HEK293 (cell line): ENCODE data around the gene TSNAX.
A peak's percentile ranks its signal among the peaks of the same experiment; 100 is the strongest.

ENCODE experiments used
- BCL11A ChIP-seq: fragments of 450-650 bp; formaldehyde crosslinking; IDR thresholded peaks from 2 replicates; pipeline ENCODE4 v1.5.1; 2016; ENCODE audit warnings: low read depth, missing biosample characterization, missing genetic modification characterization
- GLI2 ChIP-seq: fragments of 450-650 bp; formaldehyde crosslinking; IDR thresholded peaks from 2 replicates; pipeline ENCODE4; 2017; ENCODE audit warnings: missing biosample characterization, missing genetic modification characterization, low read depth, borderline replicate concordance
- IKZF3 ChIP-seq: fragments of 450-650 bp; IDR thresholded peaks from 2 replicates; pipeline ENCODE4 v1.5.0; 2018; ENCODE audit warnings: missing biosample characterization, mild to moderate bottlenecking, missing genetic modification characterization, moderate library complexity
- SALL2 ChIP-seq: fragments of 450-650 bp; formaldehyde crosslinking; IDR thresholded peaks from 2 replicates; pipeline ENCODE4 v1.5.0; 2017; ENCODE audit warnings: missing biosample characterization, mild to moderate bottlenecking, missing genetic modification characterization, borderline replicate concordance
- TCF7L2 ChIP-seq: IDR thresholded peaks from 2 replicates; pipeline ENCODE4 v1.6.1; 2011; ENCODE audit warnings: low read depth, mild to moderate bottlenecking, inconsistent platforms, low read length, moderate library complexity, borderline replicate concordance
- YY1 ChIP-seq: fragments of 450-650 bp; formaldehyde crosslinking; IDR thresholded peaks from 2 replicates; pipeline ENCODE4 v1.5.1; 2018; ENCODE audit warnings: missing biosample characterization, missing genetic modification characterization
- ZBTB48 ChIP-seq: fragments of 450-650 bp; formaldehyde crosslinking; IDR thresholded peaks from 2 replicates; pipeline ENCODE4 v1.5.1; 2016; ENCODE audit warnings: missing biosample characterization, missing genetic modification characterization
- ZBTB8A ChIP-seq: fragments of 450-650 bp; formaldehyde crosslinking; IDR thresholded peaks from 2 replicates; pipeline ENCODE4 v1.5.1; 2016; ENCODE audit warnings: missing biosample characterization, missing genetic modification characterization
- ZNF121 ChIP-seq: fragments of 450-650 bp; formaldehyde crosslinking; IDR thresholded peaks from 2 replicates; pipeline ENCODE4 v1.5.1; 2016; ENCODE audit warnings: missing biosample characterization, missing genetic modification characterization
- ZNF146 ChIP-seq: fragments of 450-650 bp; formaldehyde crosslinking; IDR thresholded peaks from 2 replicates; pipeline ENCODE4 v1.5.1; 2016; ENCODE audit warnings: missing biosample characterization, missing genetic modification characterization
- ZNF174 ChIP-seq: fragments of 450-650 bp; formaldehyde crosslinking; IDR thresholded peaks from 2 replicates; pipeline ENCODE4 v1.5.0; 2017; ENCODE audit warnings: missing biosample characterization, mild to moderate bottlenecking, missing genetic modification characterization
- ZNF19 ChIP-seq: fragments of 450-650 bp; formaldehyde crosslinking; IDR thresholded peaks from 2 replicates; pipeline ENCODE4; 2016; ENCODE audit warnings: missing biosample characterization, missing genetic modification characterization, low read depth
- ZNF202 ChIP-seq: fragments of 450-650 bp; formaldehyde crosslinking; IDR thresholded peaks from 2 replicates; pipeline ENCODE4 v1.5.1; 2016; ENCODE audit warnings: missing biosample characterization, missing genetic modification characterization, borderline replicate concordance
- ZNF211 ChIP-seq: fragments of 450-650 bp; formaldehyde crosslinking; IDR thresholded peaks from 2 replicates; pipeline ENCODE4 v1.5.1; 2016; ENCODE audit warnings: low read depth, missing biosample characterization, missing genetic modification characterization
- ZNF354C ChIP-seq: fragments of 450-650 bp; formaldehyde crosslinking; IDR thresholded peaks from 2 replicates; pipeline ENCODE4 v1.5.1; 2016; ENCODE audit warnings: missing biosample characterization, missing genetic modification characterization, low read depth, borderline replicate concordance
- ZNF37A ChIP-seq: fragments of 450-650 bp; IDR thresholded peaks from 2 replicates; pipeline ENCODE4 v1.5.1; 2018; ENCODE audit warnings: missing biosample characterization, missing genetic modification characterization
- ZNF423 ChIP-seq: fragments of 450-650 bp; formaldehyde crosslinking; IDR thresholded peaks from 2 replicates; pipeline ENCODE4 v1.5.1; 2016; ENCODE audit warnings: missing biosample characterization, missing genetic modification characterization
- ZNF501 ChIP-seq: fragments of 450-650 bp; formaldehyde crosslinking; IDR thresholded peaks from 2 replicates; pipeline ENCODE4 v1.5.1; 2016; ENCODE audit warnings: missing biosample characterization, missing genetic modification characterization
- ZNF626 ChIP-seq: fragments of 450-650 bp; sonication (Bioruptor Pico); formaldehyde crosslinking; IDR thresholded peaks from 2 replicates; pipeline ENCODE4 v1.5.1; 2018; ENCODE audit warnings: missing biosample characterization, missing genetic modification characterization, inconsistent platforms
- ZNF76 ChIP-seq: fragments of 450-650 bp; formaldehyde crosslinking; IDR thresholded peaks from 2 replicates; pipeline ENCODE4; 2016; ENCODE audit warnings: low read depth, missing biosample characterization, missing genetic modification characterization, borderline replicate concordance
- ZNF768 ChIP-seq: fragments of 450-650 bp; formaldehyde crosslinking; IDR thresholded peaks from 2 replicates; pipeline ENCODE4 v1.5.1; 2018; ENCODE audit warnings: missing biosample characterization, mild to moderate bottlenecking, missing genetic modification characterization
- ZSCAN30 ChIP-seq: fragments of 450-650 bp; IDR thresholded peaks from 2 replicates; pipeline ENCODE4 v1.5.1; 2018; ENCODE audit warnings: missing biosample characterization, mild to moderate bottlenecking, missing genetic modification characterization, moderate library complexity
- TF ChIP-seq, protein P1 (sequence below): fragments of 450-650 bp; formaldehyde crosslinking; IDR thresholded peaks from 2 replicates; pipeline ENCODE4 v1.5.1; 2017; ENCODE audit warnings: missing biosample characterization, mild to moderate bottlenecking, missing genetic modification characterization, moderate library complexity
- TF ChIP-seq, protein P2 (sequence below): fragments of 450-650 bp; formaldehyde crosslinking; IDR thresholded peaks from 2 replicates; pipeline ENCODE4 v1.5.1; 2016; ENCODE audit warnings: missing biosample characterization, missing genetic modification characterization, borderline replicate concordance
- TF ChIP-seq, protein P3 (sequence below): fragments of 450-650 bp; formaldehyde crosslinking; IDR thresholded peaks from 2 replicates; pipeline ENCODE4 v1.5.1; 2016; ENCODE audit warnings: missing biosample characterization, missing genetic modification characterization
- TF ChIP-seq, protein P4 (sequence below): IDR thresholded peaks from 2 replicates; pipeline ENCODE4 v1.6.1; 2011; ENCODE audit warnings: mild to moderate bottlenecking, low read depth, low read length, borderline replicate concordance
- TF ChIP-seq, protein P5 (sequence below): fragments of 450-650 bp; formaldehyde crosslinking; IDR thresholded peaks from 2 replicates; pipeline ENCODE4 v1.5.1; 2017; ENCODE audit warnings: missing biosample characterization, missing genetic modification characterization
- TF ChIP-seq, protein P6 (sequence below): fragments of 450-650 bp; IDR thresholded peaks from 2 replicates; pipeline ENCODE4 v1.5.1; 2018; ENCODE audit warnings: missing biosample characterization, missing genetic modification characterization
- TF ChIP-seq, protein P7 (sequence below): fragments of 450-650 bp; formaldehyde crosslinking; IDR thresholded peaks from 2 replicates; pipeline ENCODE4 v1.5.1; 2016; ENCODE audit warnings: missing biosample characterization, missing genetic modification characterization

The TSNAX gene

DNA sequence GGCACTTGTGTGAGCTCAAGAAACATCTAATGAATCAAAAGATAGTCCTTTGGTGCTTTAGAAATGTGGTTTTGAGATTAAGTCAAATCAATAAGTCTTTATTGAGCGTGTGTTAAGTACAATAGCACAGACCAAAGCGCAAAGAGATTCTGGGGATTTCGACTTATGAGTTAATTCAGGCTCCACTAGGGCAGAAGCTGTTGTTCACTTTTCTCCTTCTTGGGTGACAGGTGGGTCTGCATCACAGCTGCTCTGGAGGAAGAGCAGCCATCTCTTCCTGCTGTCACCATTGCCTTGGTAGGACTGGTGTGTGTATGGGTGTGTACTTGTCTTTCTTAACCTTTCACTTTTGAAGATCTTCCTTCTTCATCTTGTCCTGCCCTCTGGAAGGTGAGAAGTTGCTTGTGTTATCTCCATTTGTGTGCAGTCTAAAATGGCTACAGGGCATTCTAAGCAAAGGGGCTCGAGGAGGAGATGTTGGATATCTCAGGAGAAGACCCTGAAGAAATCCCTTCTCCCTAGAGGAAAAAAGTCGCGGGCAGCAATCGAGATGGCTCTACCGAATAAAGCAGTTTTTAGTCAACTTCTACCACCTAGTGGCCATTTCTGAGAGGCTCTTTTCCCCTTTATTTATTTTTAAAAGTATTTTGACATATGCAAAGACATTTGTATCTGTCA lies 75.3 kb downstream of the TSNAX start (continued):
- TF ChIP-seq ZNF174 (tag by site-specific recombination), result no peak
- TF ChIP-seq, protein P1, sequence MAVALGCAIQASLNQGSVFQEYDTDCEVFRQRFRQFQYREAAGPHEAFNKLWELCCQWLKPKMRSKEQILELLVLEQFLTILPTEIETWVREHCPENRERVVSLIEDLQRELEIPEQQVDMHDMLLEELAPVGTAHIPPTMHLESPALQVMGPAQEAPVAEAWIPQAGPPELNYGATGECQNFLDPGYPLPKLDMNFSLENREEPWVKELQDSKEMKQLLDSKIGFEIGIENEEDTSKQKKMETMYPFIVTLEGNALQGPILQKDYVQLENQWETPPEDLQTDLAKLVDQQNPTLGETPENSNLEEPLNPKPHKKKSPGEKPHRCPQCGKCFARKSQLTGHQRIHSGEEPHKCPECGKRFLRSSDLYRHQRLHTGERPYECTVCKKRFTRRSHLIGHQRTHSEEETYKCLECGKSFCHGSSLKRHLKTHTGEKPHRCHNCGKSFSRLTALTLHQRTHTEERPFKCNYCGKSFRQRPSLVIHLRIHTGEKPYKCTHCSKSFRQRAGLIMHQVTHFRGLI (tag by site-specific recombination), result no peak; the same call in 1 of the 2 replicates
- TF ChIP-seq, protein P2, sequence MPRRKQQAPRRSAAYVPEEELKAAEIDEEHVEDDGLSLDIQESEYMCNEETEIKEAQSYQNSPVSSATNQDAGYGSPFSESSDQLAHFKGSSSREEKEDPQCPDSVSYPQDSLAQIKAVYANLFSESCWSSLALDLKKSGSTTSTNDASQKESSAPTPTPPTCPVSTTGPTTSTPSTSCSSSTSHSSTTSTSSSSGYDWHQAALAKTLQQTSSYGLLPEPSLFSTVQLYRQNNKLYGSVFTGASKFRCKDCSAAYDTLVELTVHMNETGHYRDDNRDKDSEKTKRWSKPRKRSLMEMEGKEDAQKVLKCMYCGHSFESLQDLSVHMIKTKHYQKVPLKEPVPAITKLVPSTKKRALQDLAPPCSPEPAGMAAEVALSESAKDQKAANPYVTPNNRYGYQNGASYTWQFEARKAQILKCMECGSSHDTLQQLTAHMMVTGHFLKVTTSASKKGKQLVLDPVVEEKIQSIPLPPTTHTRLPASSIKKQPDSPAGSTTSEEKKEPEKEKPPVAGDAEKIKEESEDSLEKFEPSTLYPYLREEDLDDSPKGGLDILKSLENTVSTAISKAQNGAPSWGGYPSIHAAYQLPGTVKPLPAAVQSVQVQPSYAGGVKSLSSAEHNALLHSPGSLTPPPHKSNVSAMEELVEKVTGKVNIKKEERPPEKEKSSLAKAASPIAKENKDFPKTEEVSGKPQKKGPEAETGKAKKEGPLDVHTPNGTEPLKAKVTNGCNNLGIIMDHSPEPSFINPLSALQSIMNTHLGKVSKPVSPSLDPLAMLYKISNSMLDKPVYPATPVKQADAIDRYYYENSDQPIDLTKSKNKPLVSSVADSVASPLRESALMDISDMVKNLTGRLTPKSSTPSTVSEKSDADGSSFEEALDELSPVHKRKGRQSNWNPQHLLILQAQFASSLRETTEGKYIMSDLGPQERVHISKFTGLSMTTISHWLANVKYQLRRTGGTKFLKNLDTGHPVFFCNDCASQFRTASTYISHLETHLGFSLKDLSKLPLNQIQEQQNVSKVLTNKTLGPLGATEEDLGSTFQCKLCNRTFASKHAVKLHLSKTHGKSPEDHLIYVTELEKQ (tag by site-specific recombination), result peak; percentile 75
- TF ChIP-seq, protein P3, sequence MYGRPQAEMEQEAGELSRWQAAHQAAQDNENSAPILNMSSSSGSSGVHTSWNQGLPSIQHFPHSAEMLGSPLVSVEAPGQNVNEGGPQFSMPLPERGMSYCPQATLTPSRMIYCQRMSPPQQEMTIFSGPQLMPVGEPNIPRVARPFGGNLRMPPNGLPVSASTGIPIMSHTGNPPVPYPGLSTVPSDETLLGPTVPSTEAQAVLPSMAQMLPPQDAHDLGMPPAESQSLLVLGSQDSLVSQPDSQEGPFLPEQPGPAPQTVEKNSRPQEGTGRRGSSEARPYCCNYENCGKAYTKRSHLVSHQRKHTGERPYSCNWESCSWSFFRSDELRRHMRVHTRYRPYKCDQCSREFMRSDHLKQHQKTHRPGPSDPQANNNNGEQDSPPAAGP (tag by site-specific recombination), result no peak
- no peak for TF ChIP-seq ZNF202 (tag by site-specific recombination)
- TF ChIP-seq ZNF354C (tag by site-specific recombination), result no peak
- TF ChIP-seq ZNF121, result no peak
- TF ChIP-seq ZNF37A (tag by site-specific recombination), result no peak
- TF ChIP-seq ZNF211 (tag by site-specific recombination), result no peak
- TF ChIP-seq BCL11A (tag by site-specific recombination), result no peak
- TF ChIP-seq ZNF423 (tag by site-specific recombination), result no peak
- TF ChIP-seq ZNF19, result no peak
- TF ChIP-seq, protein P4, sequence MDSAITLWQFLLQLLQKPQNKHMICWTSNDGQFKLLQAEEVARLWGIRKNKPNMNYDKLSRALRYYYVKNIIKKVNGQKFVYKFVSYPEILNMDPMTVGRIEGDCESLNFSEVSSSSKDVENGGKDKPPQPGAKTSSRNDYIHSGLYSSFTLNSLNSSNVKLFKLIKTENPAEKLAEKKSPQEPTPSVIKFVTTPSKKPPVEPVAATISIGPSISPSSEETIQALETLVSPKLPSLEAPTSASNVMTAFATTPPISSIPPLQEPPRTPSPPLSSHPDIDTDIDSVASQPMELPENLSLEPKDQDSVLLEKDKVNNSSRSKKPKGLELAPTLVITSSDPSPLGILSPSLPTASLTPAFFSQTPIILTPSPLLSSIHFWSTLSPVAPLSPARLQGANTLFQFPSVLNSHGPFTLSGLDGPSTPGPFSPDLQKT, result no peak
- TF ChIP-seq ZNF76, result no peak
- peak; percentile 96 for TF ChIP-seq IKZF3 (tag by site-specific recombination)
- TF ChIP-seq TCF7L2, result no peak
- TF ChIP-seq, protein P5, sequence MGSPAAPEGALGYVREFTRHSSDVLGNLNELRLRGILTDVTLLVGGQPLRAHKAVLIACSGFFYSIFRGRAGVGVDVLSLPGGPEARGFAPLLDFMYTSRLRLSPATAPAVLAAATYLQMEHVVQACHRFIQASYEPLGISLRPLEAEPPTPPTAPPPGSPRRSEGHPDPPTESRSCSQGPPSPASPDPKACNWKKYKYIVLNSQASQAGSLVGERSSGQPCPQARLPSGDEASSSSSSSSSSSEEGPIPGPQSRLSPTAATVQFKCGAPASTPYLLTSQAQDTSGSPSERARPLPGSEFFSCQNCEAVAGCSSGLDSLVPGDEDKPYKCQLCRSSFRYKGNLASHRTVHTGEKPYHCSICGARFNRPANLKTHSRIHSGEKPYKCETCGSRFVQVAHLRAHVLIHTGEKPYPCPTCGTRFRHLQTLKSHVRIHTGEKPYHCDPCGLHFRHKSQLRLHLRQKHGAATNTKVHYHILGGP (tag by site-specific recombination), result no peak
- no peak for TF ChIP-seq ZNF768
- no peak for TF ChIP-seq ZNF626 (tag by site-specific recombination)
- peak; percentile 30; the same call in 1 of the 2 replicates for TF ChIP-seq ZBTB8A (tag by site-specific recombination)
- peak; percentile 49; the same call in 1 of the 2 replicates for TF ChIP-seq ZNF501 (tag by site-specific recombination)
- TF ChIP-seq ZNF146 (tag by site-specific recombination), result no peak
- no peak for TF ChIP-seq SALL2
- TF ChIP-seq, protein P6, sequence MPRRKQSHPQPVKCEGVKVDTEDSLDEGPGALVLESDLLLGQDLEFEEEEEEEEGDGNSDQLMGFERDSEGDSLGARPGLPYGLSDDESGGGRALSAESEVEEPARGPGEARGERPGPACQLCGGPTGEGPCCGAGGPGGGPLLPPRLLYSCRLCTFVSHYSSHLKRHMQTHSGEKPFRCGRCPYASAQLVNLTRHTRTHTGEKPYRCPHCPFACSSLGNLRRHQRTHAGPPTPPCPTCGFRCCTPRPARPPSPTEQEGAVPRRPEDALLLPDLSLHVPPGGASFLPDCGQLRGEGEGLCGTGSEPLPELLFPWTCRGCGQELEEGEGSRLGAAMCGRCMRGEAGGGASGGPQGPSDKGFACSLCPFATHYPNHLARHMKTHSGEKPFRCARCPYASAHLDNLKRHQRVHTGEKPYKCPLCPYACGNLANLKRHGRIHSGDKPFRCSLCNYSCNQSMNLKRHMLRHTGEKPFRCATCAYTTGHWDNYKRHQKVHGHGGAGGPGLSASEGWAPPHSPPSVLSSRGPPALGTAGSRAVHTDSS, result no peak
- TF ChIP-seq ZBTB48 (tag by site-specific recombination), result no peak; the same call in 1 of the 2 replicates
- TF ChIP-seq YY1 (tag by site-specific recombination), result 0 out of 2 replicates have a peak, but pooled peaks have one; percentile 38
- no peak for TF ChIP-seq GLI2 (tag by site-specific recombination)
- TF ChIP-seq, protein P7, sequence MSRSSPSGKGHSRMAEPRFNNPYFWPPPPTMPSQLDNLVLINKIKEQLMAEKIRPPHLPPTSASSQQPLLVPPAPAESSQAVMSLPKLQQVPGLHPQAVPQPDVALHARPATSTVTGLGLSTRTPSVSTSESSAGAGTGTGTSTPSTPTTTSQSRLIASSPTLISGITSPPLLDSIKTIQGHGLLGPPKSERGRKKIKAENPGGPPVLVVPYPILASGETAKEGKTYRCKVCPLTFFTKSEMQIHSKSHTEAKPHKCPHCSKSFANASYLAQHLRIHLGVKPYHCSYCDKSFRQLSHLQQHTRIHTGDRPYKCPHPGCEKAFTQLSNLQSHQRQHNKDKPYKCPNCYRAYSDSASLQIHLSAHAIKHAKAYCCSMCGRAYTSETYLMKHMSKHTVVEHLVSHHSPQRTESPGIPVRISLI (tag by site-specific recombination), result no peak
- peak; percentile 57 for TF ChIP-seq ZSCAN30 (tag by site-specific recombination)
